GM19035 (cell line): Measurements from ENCODE around the gene RAB11FIP4.

Experiments
- ATAC-seq: cut with Tn5 transposase; IDR thresholded peaks from one replicate; pipeline ENCODE4 v1.9.1; 2021; ENCODE audit not compliant: unreplicated experiment

RAB11FIP4 gene

DNA sequence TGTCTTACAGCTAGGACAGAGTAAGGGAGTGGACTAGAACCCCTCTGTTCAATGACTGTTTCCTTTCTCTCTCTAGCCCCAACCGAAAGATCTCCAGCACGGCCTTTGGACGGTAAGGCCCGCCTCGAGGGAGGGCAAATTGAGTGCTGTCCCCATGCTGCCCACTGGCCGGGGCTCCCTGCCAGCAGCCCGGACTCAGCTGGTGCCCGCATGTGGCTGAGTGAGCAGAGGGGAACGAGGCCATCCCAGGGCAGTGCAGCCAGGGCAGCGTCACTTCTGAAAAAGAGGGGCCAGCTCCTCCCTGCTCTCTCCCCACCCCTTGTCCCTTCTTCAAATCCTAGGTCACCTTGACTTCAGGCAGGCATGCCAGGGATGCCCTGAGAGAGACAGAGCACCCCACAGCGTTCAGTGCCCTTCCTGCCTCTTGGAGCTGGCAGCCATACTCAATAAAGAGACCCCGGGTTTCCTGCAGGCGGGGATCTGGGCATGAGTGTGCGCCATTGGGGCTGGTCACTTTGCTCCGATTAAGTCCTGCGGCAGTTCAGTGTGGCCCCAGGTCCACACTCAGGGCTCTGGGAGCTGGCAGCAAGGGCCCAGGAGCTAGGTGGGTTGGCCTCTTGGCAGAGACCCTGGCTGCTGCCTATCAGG, 130.9 kb downstream of the RAB11FIP4 start:
- no peak for ATAC-seq

- ATAC-seq, result no peak
These were observed 131.6 kb downstream of the RAB11FIP4 start for GRCh38 chr17:31522987-31523495.

DNA sequence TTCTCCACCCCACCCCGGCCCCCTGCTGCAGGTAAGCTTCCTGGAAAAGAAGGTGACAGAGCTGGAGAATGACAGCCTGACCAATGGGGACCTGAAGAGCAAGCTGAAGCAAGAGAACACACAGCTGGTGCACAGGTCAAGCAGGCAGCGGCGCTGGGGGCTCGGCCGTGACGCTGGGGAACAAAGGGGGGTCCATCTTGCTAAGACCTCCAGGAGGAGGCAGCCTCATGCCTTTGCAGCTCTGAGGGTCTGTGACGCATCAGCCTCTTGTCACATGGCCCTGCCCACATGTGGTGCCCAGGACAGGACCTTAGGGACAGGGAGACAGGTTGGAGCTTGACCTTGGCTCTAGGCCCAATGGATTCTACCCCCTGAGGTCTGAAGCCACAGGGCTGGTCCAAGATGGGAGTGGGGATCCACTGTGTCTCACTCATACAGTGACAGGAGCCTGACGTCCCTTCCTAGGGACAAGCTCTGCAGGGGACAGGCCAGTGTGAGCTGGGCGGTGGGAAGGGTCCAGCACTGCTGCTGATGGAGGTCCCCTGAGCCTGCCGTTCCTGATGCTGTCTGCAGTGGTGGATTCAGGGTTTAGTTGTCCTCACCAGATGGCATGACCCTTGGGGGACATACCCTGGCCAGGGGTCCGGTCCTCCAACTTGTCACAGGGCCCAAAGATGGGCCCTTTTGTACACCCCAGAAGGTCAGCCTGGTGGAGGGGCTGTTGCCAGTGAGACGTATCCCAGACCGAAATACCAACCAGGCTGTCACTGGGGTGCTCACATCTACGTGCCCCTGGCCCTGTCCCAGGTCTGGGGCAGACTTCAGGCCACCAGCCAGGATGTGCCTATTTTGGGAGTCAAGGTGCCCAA, 132.6 kb downstream of the RAB11FIP4 start:
- ATAC-seq, result no peak

GRCh38 chr17:31524926-31525800, 133.7 kb downstream of the RAB11FIP4 start:
- ATAC-seq, result no peak

DNA sequence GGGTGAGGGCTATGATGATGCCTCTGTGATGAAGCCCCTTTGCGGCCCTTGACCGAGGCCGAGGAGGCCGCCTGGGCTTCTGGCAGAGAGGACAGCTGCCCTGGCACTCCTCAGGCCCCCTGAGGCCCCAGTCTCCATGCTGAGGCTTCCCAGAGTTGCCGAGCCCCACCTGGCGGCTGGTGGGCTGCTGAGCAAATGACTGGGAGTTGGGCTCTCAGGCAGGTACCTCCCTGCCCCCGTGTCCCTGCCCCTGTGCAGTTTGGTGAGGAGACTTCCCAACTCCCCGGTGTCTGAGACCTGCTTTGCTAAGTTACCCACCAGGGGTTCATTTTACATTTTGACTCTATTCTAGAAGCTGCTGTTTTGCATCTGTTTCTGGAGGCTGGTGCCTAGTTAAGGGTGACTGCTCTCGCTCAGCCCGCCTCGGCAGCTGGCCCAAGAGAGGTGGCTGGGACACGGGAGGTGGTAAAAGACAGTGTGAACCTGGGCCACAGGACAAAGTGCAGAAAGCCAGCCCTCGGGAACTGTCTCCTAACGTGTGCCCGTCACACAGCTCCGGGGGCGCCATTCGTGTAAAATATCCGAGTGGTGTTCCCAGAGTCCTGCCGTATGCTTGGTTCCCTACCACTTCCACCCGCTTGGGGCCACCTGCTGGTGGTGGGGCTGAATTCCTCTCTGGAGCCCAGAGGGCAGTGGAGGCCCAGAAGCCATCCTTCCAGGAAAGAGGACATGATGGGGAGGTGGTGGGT, 134.5 kb downstream of the RAB11FIP4 start:
- ATAC-seq, result no peak

- no peak for ATAC-seq
These were observed 136.1 kb downstream of the RAB11FIP4 start for GRCh38 chr17:31527606-31528005.

- no peak for ATAC-seq
These were observed 136.9 kb downstream of the RAB11FIP4 start for GRCh38 chr17:31528291-31528874.

GRCh38 chr17:31529841-31530251, 138.4 kb downstream of the RAB11FIP4 start:
- ATAC-seq, result no peak

GRCh38 chr17:31530391-31530985, 139.0 kb downstream of the RAB11FIP4 start:
- ATAC-seq, result no peak

DNA sequence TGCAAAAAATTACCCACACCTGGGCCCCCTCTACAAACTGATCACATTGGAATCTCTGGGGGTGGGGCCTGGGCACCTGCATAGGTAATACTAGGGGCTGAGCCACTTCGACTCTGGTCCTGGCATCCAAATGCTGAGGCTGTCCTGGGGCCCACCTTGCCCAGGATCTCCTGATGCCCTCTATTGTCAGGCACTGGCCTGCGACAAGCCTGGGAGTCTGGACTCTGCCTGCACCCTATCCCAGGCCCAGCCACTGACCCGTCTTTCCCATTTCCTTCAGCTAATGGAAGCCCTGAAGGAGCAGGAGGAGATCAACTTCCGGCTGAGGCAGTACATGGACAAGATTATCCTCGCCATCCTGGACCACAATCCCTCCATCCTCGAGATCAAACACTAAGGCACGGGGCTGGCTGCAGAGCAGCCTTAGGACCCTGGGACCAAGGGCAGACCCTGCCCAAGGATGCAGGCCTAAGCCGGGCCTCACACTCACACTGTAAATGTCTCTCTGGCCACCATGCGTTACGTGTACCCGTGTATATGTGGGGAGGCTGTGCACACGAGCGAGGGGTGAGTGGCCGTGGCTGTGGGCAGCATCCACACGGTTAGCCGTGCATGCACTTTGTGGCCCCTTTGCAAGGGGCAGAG, 140.0 kb downstream of the RAB11FIP4 start:
- ATAC-seq, result no peak

DNA sequence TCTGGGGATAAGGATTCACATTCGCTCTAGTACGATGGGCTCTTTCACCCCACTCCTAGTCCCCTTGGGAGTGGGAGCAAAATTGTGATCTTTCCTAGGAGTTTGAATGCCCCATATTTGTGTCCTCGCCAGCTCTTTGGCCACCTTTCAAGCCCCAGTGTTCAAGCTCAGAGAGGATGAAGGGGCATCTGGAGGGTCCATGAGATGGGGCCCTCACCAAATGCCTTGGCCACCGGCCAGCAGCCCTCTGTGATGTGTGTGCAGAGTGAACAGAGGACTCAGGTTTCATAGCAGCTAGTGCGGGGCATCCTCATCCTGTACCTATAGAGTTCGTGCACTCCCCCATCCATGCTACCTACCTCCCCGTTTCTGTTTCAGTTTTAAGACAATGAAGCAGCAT, 140.6 kb downstream of the RAB11FIP4 start:
- ATAC-seq, result no peak

- ATAC-seq, result no peak
These were observed 141.1 kb downstream of the RAB11FIP4 start for GRCh38 chr17:31532526-31532925.

- no peak for ATAC-seq
These were observed 142.2 kb downstream of the RAB11FIP4 start for GRCh38 chr17:31533546-31534155.

- no peak for ATAC-seq
These were observed 142.9 kb downstream of the RAB11FIP4 start for GRCh38 chr17:31534223-31534888.

GRCh38 chr17:31535581-31535981, 144.1 kb downstream of the RAB11FIP4 start:
- ATAC-seq, result peak; percentile 87

- ATAC-seq, result no peak
These were observed 145.0 kb downstream of the RAB11FIP4 start for GRCh38 chr17:31536451-31536850.

GRCh38 chr17:31537565-31538011, 146.1 kb downstream of the RAB11FIP4 start:
- no peak for ATAC-seq

GRCh38 chr17:31538080-31538762, 146.7 kb downstream of the RAB11FIP4 start:
- no peak for ATAC-seq
